ENCODE data around the gene GPX4. TPM values are rescaled to one million over a fixed set of nuclear protein-coding genes. Genes with fewer than 3 reads are reported as not detected.

Gene GPX4
- total RNA-seq, 1 experiment from 2014 or later, result 577 TPM

DNA sequence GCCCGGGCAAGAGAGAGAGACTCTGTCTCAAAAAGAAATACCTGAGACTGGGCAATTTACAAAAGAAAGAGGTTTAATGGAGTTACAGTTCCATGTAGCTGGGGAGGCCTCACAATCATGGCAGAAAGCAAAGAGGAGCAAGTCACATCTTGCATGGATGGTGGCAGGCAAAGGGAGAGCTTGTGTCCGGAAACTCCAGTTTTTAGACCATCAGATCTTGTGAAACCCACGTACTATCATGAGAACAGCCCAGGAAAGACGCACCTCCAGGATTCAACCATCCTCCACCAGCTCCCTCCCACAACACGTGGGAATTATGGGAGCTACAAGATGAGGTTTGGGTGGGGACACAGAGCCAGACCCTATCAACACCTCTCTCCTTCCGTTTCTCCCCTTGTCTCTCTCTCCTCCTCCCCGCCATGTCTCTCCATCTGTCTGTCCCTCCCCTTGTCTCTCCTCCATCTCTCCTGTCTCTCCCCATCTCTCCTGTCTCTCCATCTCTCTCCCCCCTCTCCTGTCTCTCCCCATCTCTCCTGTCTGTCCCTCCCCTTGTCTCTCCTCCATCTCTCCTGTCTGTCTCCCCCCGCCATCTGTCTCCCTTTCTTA is 18.6 kb upstream of the GPX4 start:
- Histone ChIP-seq H3K4me3 (ENCODE audit: low read depth in 2 of 2, low read length in 2 of 2) (no peak overlapping the region), H3K36me3 (ENCODE audit: control insufficient read depth, insufficient read depth, low read length) (no peaks in the 10 kb centered on the region), H3K4me1 (ENCODE audit: control insufficient read depth, insufficient read depth, low read length) (no peaks in the 10 kb centered on the region; the same call in 1 of the 2 replicates), H3K27me3 (ENCODE audit: control insufficient read depth, insufficient read depth, low read length) (no peaks in the 10 kb centered on the region), H3K27ac (ENCODE audit: low read length) (no peak overlapping the region), H3K9me3 (ENCODE audit: control insufficient read depth, insufficient read depth, low read depth, low read length) (no peaks in the 10 kb centered on the region)
- peak; percentile 44; the same call in 1 of the 2 replicates for TF ChIP-seq POLR2AphosphoS5 (IDR thresholded peaks at IDR 0.05; ENCODE audit: low read depth, low read length)
- no peak for TF ChIP-seq SIN3A (IDR thresholded peaks at IDR 0.05; ENCODE audit: borderline replicate concordance, insufficient read depth, low read depth, low read length)
- ChIA-PET POLR2A (no interaction called here), CTCF (no interaction called here)
- intact Hi-C loops (cut with micrococcal nuclease; ENCODE audit: unreplicated experiment), result no loop called here
- ATAC-seq (no peak), DNase-seq (ENCODE audit: low read depth, low spot score) (no peak)
- in situ Hi-C loops (cut with HindIII; ENCODE audit: low pct_unique_long_range_greater_than_20kb, low sequenced_read_pairs), result no loop called here
- TSS peak; percentile 65 for BruUV-seq (replicated peaks)

DNA sequence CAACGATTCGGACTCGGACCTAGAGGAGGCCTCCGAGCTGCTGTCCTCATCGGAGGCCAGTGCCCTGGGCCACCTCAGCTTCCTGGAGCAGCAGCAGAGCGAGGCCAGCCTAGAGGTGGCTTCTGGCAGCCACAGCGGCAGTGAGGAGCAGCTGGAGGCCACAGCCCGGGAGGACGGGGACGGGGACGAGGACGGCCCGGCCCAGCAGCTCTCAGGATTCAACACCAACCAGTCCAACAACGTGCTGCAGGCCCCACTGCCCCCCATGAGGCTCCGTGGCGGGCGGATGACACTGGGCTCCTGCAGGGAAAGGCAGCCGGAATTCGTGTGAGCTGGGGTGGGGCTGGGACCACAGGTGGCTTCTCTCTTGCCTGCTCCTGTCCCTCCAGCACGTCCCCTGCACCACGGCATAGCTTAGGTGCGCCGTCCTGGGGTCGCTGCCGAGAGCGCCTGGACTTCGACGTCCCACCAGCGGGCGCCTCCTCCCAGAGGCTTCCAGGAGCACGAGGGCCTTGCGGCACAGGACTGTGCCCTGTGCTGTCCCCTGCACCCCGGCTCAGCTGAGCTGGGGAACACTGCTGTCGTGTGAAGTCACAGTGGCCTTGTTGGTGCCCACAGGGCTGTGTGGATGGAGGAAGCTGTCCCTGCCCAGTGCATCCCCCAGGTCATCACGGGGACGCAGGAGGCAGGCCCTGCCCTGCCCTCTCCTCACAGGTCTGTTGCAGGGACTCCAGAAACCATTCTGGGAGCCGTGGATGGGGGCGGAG is 17.9 kb upstream of the GPX4 start:
- no peaks in the 10 kb centered on the region for H3K9me3 ChIP-seq (ENCODE audit: control insufficient read depth, insufficient read depth, low read depth, low read length)
- H3K4me1 ChIP-seq (ENCODE audit: control insufficient read depth, insufficient read depth, low read length), result no peaks in the 10 kb centered on the region; the same call in 1 of the 2 replicates
- in situ Hi-C loops (cut with HindIII; ENCODE audit: low pct_unique_long_range_greater_than_20kb, low sequenced_read_pairs) (no loop called here), intact Hi-C loops (cut with micrococcal nuclease; ENCODE audit: unreplicated experiment) (no loop called here)
- DNase-seq (ENCODE audit: low read depth, low spot score) (no peak), ATAC-seq (peak; percentile 11)
- ChIA-PET POLR2A (interaction anchor here (0.6 to 0.8 kb wide), 2 partner anchors 15 to 135 kb away, joined by 3 to 4 read pairs; no protein-coding TSS in a partner anchor), CTCF (no interaction called here)
- H3K36me3 ChIP-seq (ENCODE audit: control insufficient read depth, insufficient read depth, low read length), result no peaks in the 10 kb centered on the region
- no TSS peak for BruUV-seq (replicated peaks)
- no peak overlapping the region for H3K4me3 ChIP-seq (ENCODE audit: low read depth in 2 of 2, low read length in 2 of 2)
- no peaks in the 10 kb centered on the region for H3K27me3 ChIP-seq (ENCODE audit: control insufficient read depth, insufficient read depth, low read length)
- H3K27ac ChIP-seq (ENCODE audit: low read length), result no peak overlapping the region
- 0 out of 2 replicates have a peak, but pooled peaks have one; percentile 26 for TF ChIP-seq POLR2AphosphoS5 (IDR thresholded peaks at IDR 0.05; ENCODE audit: low read depth, low read length)
- TF ChIP-seq, protein P1, sequence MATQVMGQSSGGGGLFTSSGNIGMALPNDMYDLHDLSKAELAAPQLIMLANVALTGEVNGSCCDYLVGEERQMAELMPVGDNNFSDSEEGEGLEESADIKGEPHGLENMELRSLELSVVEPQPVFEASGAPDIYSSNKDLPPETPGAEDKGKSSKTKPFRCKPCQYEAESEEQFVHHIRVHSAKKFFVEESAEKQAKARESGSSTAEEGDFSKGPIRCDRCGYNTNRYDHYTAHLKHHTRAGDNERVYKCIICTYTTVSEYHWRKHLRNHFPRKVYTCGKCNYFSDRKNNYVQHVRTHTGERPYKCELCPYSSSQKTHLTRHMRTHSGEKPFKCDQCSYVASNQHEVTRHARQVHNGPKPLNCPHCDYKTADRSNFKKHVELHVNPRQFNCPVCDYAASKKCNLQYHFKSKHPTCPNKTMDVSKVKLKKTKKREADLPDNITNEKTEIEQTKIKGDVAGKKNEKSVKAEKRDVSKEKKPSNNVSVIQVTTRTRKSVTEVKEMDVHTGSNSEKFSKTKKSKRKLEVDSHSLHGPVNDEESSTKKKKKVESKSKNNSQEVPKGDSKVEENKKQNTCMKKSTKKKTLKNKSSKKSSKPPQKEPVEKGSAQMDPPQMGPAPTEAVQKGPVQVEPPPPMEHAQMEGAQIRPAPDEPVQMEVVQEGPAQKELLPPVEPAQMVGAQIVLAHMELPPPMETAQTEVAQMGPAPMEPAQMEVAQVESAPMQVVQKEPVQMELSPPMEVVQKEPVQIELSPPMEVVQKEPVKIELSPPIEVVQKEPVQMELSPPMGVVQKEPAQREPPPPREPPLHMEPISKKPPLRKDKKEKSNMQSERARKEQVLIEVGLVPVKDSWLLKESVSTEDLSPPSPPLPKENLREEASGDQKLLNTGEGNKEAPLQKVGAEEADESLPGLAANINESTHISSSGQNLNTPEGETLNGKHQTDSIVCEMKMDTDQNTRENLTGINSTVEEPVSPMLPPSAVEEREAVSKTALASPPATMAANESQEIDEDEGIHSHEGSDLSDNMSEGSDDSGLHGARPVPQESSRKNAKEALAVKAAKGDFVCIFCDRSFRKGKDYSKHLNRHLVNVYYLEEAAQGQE (IDR thresholded peaks at IDR 0.05; ENCODE audit: insufficient read depth in 1 of 2, low read depth in 2 of 2, low read length in 1 of 2), result no peak
- no peak for TF ChIP-seq SIN3A (IDR thresholded peaks at IDR 0.05; ENCODE audit: borderline replicate concordance, insufficient read depth, low read depth, low read length)

DNA sequence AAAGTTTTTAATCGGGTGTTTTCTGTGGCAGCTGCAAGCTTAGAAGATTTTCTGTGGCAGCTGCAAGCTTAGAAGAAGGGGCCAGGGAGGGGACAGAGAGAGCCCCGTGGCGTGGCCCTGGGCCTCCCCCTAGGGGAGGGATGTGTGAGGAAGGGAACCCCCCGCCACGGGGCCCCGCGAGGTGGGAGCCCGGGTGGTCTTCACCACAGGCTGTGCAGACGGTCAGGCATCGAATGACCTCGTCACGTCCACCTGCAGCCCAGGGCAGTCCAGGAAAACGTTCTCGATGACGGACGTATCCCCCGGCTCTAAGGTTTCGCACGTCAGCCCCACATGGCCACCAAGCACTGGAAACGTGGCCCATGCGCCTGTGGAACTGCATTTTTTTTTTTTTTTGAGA is 17.2 kb upstream of the GPX4 start:
- no TSS peak for BruUV-seq (replicated peaks)
- TF ChIP-seq, protein P2, sequence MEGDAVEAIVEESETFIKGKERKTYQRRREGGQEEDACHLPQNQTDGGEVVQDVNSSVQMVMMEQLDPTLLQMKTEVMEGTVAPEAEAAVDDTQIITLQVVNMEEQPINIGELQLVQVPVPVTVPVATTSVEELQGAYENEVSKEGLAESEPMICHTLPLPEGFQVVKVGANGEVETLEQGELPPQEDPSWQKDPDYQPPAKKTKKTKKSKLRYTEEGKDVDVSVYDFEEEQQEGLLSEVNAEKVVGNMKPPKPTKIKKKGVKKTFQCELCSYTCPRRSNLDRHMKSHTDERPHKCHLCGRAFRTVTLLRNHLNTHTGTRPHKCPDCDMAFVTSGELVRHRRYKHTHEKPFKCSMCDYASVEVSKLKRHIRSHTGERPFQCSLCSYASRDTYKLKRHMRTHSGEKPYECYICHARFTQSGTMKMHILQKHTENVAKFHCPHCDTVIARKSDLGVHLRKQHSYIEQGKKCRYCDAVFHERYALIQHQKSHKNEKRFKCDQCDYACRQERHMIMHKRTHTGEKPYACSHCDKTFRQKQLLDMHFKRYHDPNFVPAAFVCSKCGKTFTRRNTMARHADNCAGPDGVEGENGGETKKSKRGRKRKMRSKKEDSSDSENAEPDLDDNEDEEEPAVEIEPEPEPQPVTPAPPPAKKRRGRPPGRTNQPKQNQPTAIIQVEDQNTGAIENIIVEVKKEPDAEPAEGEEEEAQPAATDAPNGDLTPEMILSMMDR (IDR thresholded peaks at IDR 0.05), result no peak
- TF ChIP-seq TCF7L2 (IDR thresholded peaks at IDR 0.05; ENCODE audit: low read depth, low read length), result no peak
- TF ChIP-seq, protein P1 (IDR thresholded peaks at IDR 0.05; ENCODE audit: insufficient read depth in 1 of 2, low read depth in 2 of 2, low read length in 1 of 2), result no peak
- no peak for TF ChIP-seq POLR2AphosphoS5 (IDR thresholded peaks at IDR 0.05; ENCODE audit: low read depth, low read length)
- no peak for TF ChIP-seq SIN3A (IDR thresholded peaks at IDR 0.05; ENCODE audit: borderline replicate concordance, insufficient read depth, low read depth, low read length)
- in situ Hi-C loops (cut with HindIII; ENCODE audit: low pct_unique_long_range_greater_than_20kb, low sequenced_read_pairs) (no loop called here), intact Hi-C loops (cut with micrococcal nuclease; ENCODE audit: unreplicated experiment) (no loop called here)
- Histone ChIP-seq H3K27me3 (ENCODE audit: control insufficient read depth, insufficient read depth, low read length) (no peaks in the 10 kb centered on the region), H3K4me3 (ENCODE audit: low read depth in 2 of 2, low read length in 2 of 2) (no peak overlapping the region), H3K27ac (ENCODE audit: low read length) (no peak overlapping the region), H3K36me3 (ENCODE audit: control insufficient read depth, insufficient read depth, low read length) (no peaks in the 10 kb centered on the region), H3K9me3 (ENCODE audit: control insufficient read depth, insufficient read depth, low read depth, low read length) (no peaks in the 10 kb centered on the region), H3K4me1 (ENCODE audit: control insufficient read depth, insufficient read depth, low read length) (no peaks in the 10 kb centered on the region; the same call in 1 of the 2 replicates)
- ChIA-PET CTCF (no interaction called here), POLR2A (interaction anchor here (0.6 to 0.7 kb wide), 2 partner anchors 20 to 136 kb away, joined by 3 to 4 read pairs; no protein-coding TSS in a partner anchor)
- no peak for DNase-seq (ENCODE audit: low read depth, low spot score)
- ATAC-seq, result no peak

Data from Panc1 (cell line).